IPS-20b (cell line): ENCODE results near the gene PDE2A.

Experiments used
- H3K27ac ChIP-seq: one replicate; pipeline ENCODE4 v1.5.1; 2013; ENCODE audit warnings: low read length
- H3K27me3 ChIP-seq: 2 replicates; pipeline ENCODE4 v1.6.1; 2013; ENCODE audit warnings: mild to moderate bottlenecking, low read length, inconsistent platforms; ENCODE audit not compliant: insufficient read depth
- H3K36me3 ChIP-seq: 2 replicates; pipeline ENCODE4 v1.6.1; 2013; ENCODE audit warnings: low read depth, mild to moderate bottlenecking, inconsistent platforms, low read length, moderate library complexity; ENCODE audit not compliant: insufficient read depth
- H3K4me1 ChIP-seq: 2 replicates; pipeline ENCODE4 v1.6.1; 2013; ENCODE audit warnings: mild to moderate bottlenecking, control low read depth, inconsistent platforms, low read length, moderate library complexity; ENCODE audit not compliant: insufficient read depth
- H3K4me3 ChIP-seq: 2 replicates; pipeline ENCODE4 v1.5.1; 2013; ENCODE audit warnings: mild to moderate bottlenecking, low read length, inconsistent platforms
- H3K9ac ChIP-seq: 2 replicates; pipeline ENCODE4 v1.6.1; 2013; ENCODE audit warnings: low read depth, mild to moderate bottlenecking, inconsistent platforms, low read length, moderate library complexity
- H3K9me3 ChIP-seq: 2 replicates; pipeline ENCODE4 v1.6.1; 2013; ENCODE audit warnings: mild to moderate bottlenecking, low read depth, low read length, inconsistent platforms; ENCODE audit not compliant: insufficient read depth

PDE2A gene

DNA sequence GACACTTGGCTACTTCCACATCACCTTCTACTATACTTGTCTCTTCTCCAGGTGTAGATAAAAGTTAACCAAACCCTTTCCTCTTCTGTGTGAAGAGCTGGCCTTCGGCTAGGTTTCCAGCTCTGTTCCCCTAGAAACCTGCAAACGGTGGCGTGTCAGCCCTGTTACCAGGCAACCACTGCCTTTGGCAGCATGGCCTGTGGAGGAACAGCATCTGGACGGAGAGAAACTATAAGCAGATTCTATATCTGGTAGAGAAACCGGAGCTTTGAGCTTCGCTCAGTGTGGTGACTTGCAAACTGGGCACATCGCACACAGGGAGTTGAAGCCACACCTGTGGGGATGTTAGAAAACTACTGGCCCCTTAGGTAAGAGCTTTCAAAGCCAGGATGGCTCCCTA, 42.1 kb upstream of the PDE2A start:
- H3K4me1 ChIP-seq = no peaks in the 10 kb centered on the region
- no peaks in the 10 kb centered on the region for H3K9me3 ChIP-seq
- no peak overlapping the region for H3K4me3 ChIP-seq
- H3K27ac ChIP-seq = no peak overlapping the region
- H3K36me3 ChIP-seq = no peaks in the 10 kb centered on the region; the same call in 1 of the 2 replicates
- H3K9ac ChIP-seq = no peak overlapping the region
- no peaks in the 10 kb centered on the region for H3K27me3 ChIP-seq

DNA sequence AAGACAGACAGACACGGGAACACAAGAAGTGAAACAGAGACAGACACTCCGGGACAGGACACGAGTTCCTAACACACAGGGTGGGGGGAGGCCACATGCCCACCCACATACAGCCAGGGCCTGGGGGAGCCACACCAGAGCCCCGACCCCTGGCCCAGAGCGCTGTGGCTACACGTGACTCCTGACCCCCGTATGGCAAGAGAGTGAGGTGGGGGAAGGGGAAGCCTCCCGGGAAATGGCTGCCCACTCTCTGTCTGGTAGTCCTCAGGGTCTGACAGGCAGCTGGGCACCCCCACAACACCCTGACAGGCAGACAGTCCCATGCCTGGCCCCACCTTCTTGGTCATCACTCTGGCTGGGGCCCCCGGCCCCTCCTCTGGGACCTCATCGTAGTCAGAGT, 38.6 kb upstream of the PDE2A start:
- Histone ChIP-seq H3K9ac (no peak overlapping the region), H3K36me3 (peaks cover 15% of the 10 kb centered on the region; the same call in 1 of the 2 replicates), H3K27me3 (no peaks in the 10 kb centered on the region), H3K9me3 (no peaks in the 10 kb centered on the region), H3K4me1 (no peaks in the 10 kb centered on the region), H3K4me3 (no peak overlapping the region), H3K27ac (no peak overlapping the region)

GRCh38 chr11:72712168-72712751, 38.0 kb upstream of the PDE2A start:
- H3K27ac ChIP-seq = no peak overlapping the region

DNA sequence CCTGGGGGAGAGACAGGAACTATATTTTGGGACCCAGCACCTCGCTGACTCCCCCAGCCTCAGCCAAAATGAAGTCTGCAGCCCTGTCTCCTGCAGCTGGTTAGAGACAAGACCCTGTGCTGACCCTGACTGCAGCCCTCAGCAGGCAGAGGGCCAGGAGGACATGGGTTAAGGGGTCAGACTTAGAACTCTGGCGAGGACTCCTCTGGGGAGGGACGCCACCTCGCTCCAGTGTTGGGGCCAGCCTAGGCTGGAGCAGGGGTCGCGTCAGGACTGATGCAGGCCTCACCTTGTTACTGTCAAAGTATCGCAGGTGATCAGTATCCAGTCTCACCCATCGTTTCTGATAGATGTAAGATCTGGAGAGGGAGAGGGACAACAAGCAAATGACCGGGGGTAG, 36.9 kb upstream of the PDE2A start:
- Histone ChIP-seq H3K9me3 (no peaks in the 10 kb centered on the region), H3K4me3 (no peak overlapping the region), H3K9ac (no peak overlapping the region), H3K4me1 (peaks cover 9% of the 10 kb centered on the region; the same call in 1 of the 2 replicates), H3K36me3 (peaks cover 26% of the 10 kb centered on the region; the same call in 1 of the 2 replicates), H3K27ac (no peak overlapping the region), H3K27me3 (no peaks in the 10 kb centered on the region)

More at GRCh38 chr11:72712168-72712751, 38.0 kb upstream of the PDE2A start:
- no peak overlapping the region for H3K4me3 ChIP-seq
- H3K4me1 ChIP-seq = no peaks in the 10 kb centered on the region; the same call in 1 of the 2 replicates
- no peaks in the 10 kb centered on the region for H3K27me3 ChIP-seq
- peaks cover 21% of the 10 kb centered on the region; the same call in 1 of the 2 replicates for H3K36me3 ChIP-seq
- no peak overlapping the region for H3K9ac ChIP-seq
- H3K9me3 ChIP-seq = no peaks in the 10 kb centered on the region

GRCh38 chr11:72710278-72710677, 36.1 kb upstream of the PDE2A start:
- Histone ChIP-seq H3K27ac (no peak overlapping the region), H3K27me3 (no peaks in the 10 kb centered on the region), H3K4me1 (peaks cover 15% of the 10 kb centered on the region; the same call in 1 of the 2 replicates), H3K36me3 (peaks cover 26% of the 10 kb centered on the region; the same call in 1 of the 2 replicates), H3K9ac (no peak overlapping the region), H3K4me3 (no peak overlapping the region), H3K9me3 (no peaks in the 10 kb centered on the region)

- Histone ChIP-seq H3K27ac (no peak overlapping the region), H3K27me3 (no peaks in the 10 kb centered on the region), H3K9ac (no peak overlapping the region), H3K9me3 (no peaks in the 10 kb centered on the region), H3K4me3 (no peak overlapping the region), H3K4me1 (peaks cover 21% of the 10 kb centered on the region; the same call in 1 of the 2 replicates), H3K36me3 (peaks cover 26% of the 10 kb centered on the region; the same call in 1 of the 2 replicates)
These were observed 35.4 kb upstream of the PDE2A start for GRCh38 chr11:72709478-72710238.

- no peak overlapping the region for H3K27ac ChIP-seq
- H3K9ac ChIP-seq = no peak overlapping the region
- H3K36me3 ChIP-seq = peaks cover 37% of the 10 kb centered on the region; the same call in 1 of the 2 replicates
- no peak overlapping the region for H3K4me3 ChIP-seq
- no peaks in the 10 kb centered on the region for H3K9me3 ChIP-seq
- peaks cover 24% of the 10 kb centered on the region; the same call in 1 of the 2 replicates for H3K4me1 ChIP-seq
- H3K27me3 ChIP-seq = no peaks in the 10 kb centered on the region
These were observed 32.8 kb upstream of the PDE2A start for GRCh38 chr11:72707032-72707431.

DNA sequence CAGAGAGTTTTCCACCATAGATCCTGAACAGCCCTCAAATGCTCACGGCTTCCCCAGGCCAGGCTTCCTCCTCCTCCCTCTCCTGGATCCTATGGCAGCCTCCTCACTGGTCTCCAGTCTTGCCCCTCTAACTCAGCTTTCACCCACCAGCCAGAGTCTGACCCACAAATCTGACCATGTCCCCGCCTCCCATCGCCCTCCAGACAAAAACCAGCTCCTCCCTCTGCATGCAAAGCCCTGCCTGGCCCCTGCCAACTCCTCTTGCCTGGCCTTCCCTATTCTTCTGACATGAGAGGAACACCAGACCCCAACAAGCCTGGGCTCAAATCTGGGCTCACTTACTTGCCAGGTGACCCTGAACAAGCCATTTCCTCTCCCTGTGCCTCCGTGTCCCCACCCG, 32.4 kb upstream of the PDE2A start:
- Histone ChIP-seq H3K9me3 (no peaks in the 10 kb centered on the region), H3K4me3 (peak overlapping the region; percentile 35), H3K4me1 (peaks cover 24% of the 10 kb centered on the region; the same call in 1 of the 2 replicates), H3K9ac (0 out of 2 replicates have a peak overlapping the region, but pooled peaks have one; percentile 11), H3K27ac (no peak overlapping the region), H3K36me3 (peaks cover 37% of the 10 kb centered on the region; the same call in 1 of the 2 replicates), H3K27me3 (no peaks in the 10 kb centered on the region)

DNA sequence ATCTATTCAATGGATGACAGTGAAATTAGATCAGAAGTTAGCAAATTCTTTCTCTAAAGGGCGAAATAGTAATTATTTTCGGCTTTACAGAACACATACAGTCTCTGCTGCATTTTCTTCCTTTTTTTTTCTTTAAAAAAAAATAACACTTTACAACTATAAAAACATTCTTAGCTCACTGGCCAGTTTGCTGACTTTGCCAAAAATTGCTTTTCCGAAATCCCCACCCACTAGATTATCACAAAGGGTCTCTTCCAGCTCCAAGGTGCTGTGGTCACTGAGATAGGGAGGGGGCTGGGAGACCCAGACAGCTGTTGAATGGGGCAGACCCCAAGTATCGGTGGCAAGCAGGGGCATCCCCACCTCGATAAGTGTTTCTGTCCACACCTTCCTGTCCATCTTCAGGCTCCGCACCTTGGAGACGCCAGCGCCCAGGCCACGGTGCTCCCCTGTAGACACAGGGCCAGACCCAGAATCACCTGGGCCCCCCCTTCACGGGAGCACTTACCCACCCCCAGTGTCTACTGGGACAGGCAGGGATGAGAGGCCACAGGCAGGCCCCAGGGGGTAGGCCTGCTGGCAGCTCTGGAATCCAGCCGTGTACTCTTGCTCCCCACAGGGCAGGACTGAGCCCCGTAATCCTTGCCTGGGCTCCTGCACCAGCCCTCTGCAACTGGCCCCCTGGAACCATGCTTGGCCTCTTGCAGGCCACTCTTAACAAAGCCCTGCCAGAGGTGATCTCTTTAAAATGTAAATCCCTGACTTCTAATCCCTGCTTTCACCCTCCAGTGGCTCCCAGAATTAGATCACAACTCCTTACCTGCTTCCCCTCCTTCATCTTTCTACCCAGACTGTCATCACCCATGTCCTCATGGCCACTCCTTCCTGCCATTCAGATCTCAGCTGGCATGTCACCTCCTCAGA, 31.5 kb upstream of the PDE2A start:
- H3K4me1 ChIP-seq = peaks cover 24% of the 10 kb centered on the region; the same call in 1 of the 2 replicates
- H3K9me3 ChIP-seq = no peaks in the 10 kb centered on the region
- no peak overlapping the region for H3K27ac ChIP-seq
- peak overlapping the region; percentile 44 for H3K9ac ChIP-seq
- no peaks in the 10 kb centered on the region for H3K27me3 ChIP-seq
- H3K36me3 ChIP-seq = peaks cover 44% of the 10 kb centered on the region
- H3K4me3 ChIP-seq = peak overlapping the region; percentile 35

DNA sequence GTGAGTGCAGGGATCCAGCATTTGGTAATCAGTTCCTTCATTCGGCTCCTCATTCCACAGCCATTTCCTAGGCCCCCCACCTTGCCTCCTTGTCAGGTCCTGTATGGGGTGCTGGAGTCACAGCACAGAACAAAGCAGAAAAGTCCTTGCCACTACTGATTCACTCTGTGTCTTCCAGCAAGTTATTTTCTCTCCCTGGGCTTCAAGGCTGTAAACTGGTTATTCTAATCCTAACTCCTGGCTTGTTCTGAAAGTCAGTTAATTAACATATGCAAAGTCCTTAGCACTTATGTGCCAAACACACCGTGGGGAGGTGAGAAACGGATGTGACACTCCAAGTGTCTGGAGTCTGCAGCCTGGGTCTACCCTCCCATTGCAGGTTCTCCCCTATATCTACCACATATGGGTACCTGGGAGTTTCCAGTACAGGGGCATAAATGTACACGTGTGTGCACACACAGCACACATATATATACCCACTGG, 30.6 kb upstream of the PDE2A start:
- no peaks in the 10 kb centered on the region for H3K27me3 ChIP-seq
- no peak overlapping the region for H3K27ac ChIP-seq
- H3K36me3 ChIP-seq = peaks cover 51% of the 10 kb centered on the region
- peaks cover 24% of the 10 kb centered on the region; the same call in 1 of the 2 replicates for H3K4me1 ChIP-seq
- no peak overlapping the region for H3K4me3 ChIP-seq
- no peak overlapping the region for H3K9ac ChIP-seq
- no peaks in the 10 kb centered on the region for H3K9me3 ChIP-seq
